ENCODE data around the gene HK1. TPM values are rescaled to one million over a fixed set of nuclear protein-coding genes. Genes with fewer than 3 reads are reported as not detected.

Gene HK1
- total RNA-seq, 4 donors from 2014 or later = 12.5 to 47.0 (median 12.6) TPM

DNA sequence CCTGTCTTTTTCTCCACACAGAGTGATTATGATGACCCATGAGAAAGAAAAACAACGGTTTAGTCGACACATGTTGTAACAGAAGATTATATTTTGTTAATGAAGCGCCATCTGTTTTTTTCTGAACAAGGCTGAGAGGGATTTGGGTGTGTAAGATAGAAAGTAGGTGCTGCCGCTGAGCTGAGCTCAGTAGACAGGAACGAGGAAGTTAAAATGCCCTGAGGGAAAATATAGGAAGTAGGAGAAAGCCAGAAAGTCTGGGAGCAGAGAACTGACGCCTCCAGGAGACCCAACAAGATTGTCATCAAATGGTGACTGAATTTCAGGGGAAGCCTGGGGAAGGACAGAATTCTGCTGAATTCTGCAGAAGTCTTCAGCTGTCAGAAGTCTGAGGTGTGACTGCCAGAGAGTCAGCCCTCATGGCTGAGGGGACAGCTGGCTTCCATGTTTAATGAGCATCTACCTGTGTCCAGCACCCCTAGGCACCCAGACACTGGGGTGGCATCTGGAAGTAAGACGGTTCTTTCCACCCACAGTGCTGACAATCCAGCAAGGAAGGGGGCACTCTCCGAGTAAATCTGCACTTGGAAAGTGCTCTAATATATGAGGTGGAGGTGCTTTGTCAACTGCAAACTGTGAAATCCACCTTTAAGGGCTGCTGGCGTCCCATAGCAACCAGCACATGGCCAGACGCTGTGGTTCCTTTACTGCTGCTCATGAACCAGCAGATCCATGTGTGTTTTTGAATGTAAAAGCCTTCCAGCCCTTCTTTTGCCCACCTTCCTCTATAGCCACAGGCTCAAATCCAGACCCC is 160.4 kb downstream of the HK1 start:
- no peaks in the 10 kb centered on the region for H3K27me3 ChIP-seq
- no peaks in the 10 kb centered on the region for H3K9me3 ChIP-seq
- no peak for DNase-seq
- H3K4me1 ChIP-seq = peaks cover 0 to 19% (median 3%) of the 10 kb centered on the region in 4 donors
- H3K4me3 ChIP-seq = no peak overlapping the region
- TF ChIP-seq CTCF (IDR thresholded peaks at IDR 0.05) (no peak), POLR2A (IDR thresholded peaks at IDR 0.05) (no peak)
- H3K27ac ChIP-seq = peak overlapping the region in 3 of 4 donors; percentile 72 to 80 (median 76)
- H3K36me3 ChIP-seq = no peaks in the 10 kb centered on the region

DNA sequence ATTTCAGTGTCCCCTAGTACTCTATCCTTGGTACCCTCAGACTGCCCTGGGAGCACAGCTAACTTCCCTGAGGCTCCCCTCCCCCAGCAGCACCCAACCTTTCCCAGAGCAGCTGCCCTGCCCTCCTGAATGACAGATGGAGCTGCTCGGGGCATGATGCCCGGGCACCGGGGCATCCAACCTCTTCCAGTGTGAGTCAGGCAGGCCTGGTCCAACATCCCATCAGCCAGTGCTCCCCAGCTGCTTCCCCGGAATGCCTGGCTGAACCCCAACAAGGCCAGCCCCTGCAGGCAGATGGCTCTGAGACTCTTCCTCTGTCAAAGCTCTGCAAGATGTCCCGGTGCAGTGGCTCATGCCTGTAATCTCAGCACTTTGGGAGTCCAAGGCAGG is 161.0 kb downstream of the HK1 start:
- DNase-seq = peak in 2 of 3 donors; percentile 74 to 76
- Histone ChIP-seq H3K27ac (peak overlapping the region in 3 of 4 donors; percentile 72 to 80 (median 76)), H3K4me1 (peaks cover 0 to 19% (median 3%) of the 10 kb centered on the region in 4 donors), H3K27me3 (no peaks in the 10 kb centered on the region), H3K4me3 (no peak overlapping the region), H3K36me3 (no peaks in the 10 kb centered on the region), H3K9me3 (no peaks in the 10 kb centered on the region)
- no peak for TF ChIP-seq POLR2A (IDR thresholded peaks at IDR 0.05)
- no peak for TF ChIP-seq CTCF (IDR thresholded peaks at IDR 0.05)

DNA sequence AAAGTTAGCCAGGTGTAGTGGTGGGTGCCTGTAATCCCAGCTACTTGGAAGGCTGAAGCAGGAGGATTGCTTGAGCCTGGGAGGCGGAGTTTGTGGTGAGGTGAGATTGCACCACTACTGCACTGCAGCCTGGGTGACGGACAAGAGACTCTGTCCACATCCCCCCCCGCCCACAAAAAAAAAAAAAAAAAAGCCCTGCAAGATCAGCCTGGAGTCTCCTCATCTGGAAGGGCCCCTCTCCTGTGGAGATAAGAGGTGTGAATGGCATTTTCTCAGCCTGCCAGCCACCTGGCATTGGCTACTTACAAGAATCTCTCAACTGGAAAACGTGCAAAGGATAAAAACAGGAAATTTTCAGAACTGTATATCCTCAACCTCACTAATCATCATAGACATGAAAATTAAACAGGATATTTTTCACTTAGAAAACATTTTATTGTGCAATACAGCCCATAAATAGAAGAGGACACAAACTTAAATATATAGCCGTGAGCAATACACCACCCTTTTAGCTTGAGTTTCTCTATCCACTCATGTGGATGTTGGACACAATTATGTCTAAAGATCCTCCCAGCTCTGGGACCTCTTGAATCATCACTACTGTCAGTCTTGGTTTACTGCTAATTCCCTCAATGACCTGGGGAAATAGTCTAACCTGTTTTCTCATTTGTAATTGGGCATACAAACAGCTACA is 161.7 kb downstream of the HK1 start:
- DNase-seq = no peak
- Histone ChIP-seq H3K4me3 (no peak overlapping the region), H3K27ac (peak overlapping the region in 2 of 4 donors; percentile 76 to 80), H3K36me3 (no peaks in the 10 kb centered on the region), H3K4me1 (peaks cover 0 to 19% (median 3%) of the 10 kb centered on the region in 4 donors), H3K9me3 (no peaks in the 10 kb centered on the region), H3K27me3 (no peaks in the 10 kb centered on the region)
- TF ChIP-seq POLR2A (IDR thresholded peaks at IDR 0.05) (no peak), CTCF (IDR thresholded peaks at IDR 0.05) (no peak)

- no peak overlapping the region for H3K4me3 ChIP-seq
- H3K9me3 ChIP-seq = no peaks in the 10 kb centered on the region
- no peaks in the 10 kb centered on the region for H3K27me3 ChIP-seq
- TF ChIP-seq POLR2A (IDR thresholded peaks at IDR 0.05) (no peak), CTCF (IDR thresholded peaks at IDR 0.05) (no peak)
- peaks cover 0 to 20% (median 5%) of the 10 kb centered on the region in 4 donors for H3K4me1 ChIP-seq
- no peaks in the 10 kb centered on the region for H3K36me3 ChIP-seq
- no peak for DNase-seq
- no peak overlapping the region for H3K27ac ChIP-seq
These were observed 165.1 kb downstream of the HK1 start for GRCh38 chr10:69443354-69443753.

DNA sequence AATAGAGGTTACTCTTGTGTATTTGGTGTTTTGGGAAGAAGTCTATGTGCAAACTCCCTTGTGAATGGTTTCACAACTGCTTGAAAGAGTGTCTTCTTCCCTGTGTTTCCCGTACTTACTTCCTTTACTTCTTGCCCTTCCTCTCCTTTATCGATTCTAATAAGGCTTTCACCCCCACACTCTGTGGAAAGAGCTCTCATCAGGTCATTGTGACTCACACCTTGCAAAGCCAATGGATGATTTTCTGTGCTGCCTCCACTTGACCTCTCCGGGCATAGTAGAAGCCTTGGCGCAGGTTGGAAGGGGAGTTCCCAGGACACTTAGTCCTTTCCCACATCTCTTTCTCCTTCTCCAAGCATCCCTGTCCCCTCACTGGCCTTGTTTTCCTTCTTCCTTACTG is 166.7 kb downstream of the HK1 start:
- no peaks in the 10 kb centered on the region for H3K36me3 ChIP-seq
- no peaks in the 10 kb centered on the region for H3K27me3 ChIP-seq
- DNase-seq = no peak
- H3K9me3 ChIP-seq = no peaks in the 10 kb centered on the region
- H3K4me3 ChIP-seq = no peak overlapping the region
- H3K27ac ChIP-seq = no peak overlapping the region
- H3K4me1 ChIP-seq = peaks cover 0 to 12% (median 2%) of the 10 kb centered on the region in 4 donors
- TF ChIP-seq POLR2A (IDR thresholded peaks at IDR 0.05) = no peak
- no peak for TF ChIP-seq CTCF (IDR thresholded peaks at IDR 0.05)
